PC-9 (cell line): Measurements from ENCODE around the gene CHCHD4.

ENCODE experiments used
- CTCF ChIP-seq: fragments of 200-600 bp; sonication (generic); conservative IDR thresholded peaks from 2 replicates; pipeline ENCODE4 v1.6.1; 2017; ENCODE audit warnings: mixed run types, antibody characterized with exemption, mild to moderate bottlenecking, moderate library complexity
- EZH2 ChIP-seq: fragments of 200-600 bp; sonication (generic); IDR thresholded peaks from 2 replicates; pipeline ENCODE4 v1.8.0; 2017; ENCODE audit warnings: antibody characterized with exemption, low read depth

DNA sequence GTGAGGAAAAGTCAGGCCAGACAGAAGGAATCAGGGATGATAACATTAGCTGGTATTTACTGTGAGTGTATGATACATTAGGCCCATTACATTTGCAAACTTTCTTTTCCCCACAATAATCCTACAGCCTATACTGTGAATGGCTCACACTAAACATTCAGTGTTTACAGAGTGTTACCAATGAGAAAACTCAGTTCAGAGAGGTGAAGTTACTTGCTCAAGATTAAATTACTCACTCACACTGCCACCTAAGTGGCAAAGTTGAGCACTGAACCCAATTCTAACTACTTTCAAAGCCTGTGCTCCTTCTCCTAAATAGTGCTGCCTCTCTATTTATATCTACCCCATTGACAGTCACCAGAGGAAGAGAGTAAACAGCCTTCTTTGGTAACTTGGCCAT, 45.2 kb upstream of the CHCHD4 start:
- TF ChIP-seq CTCF (no peak), EZH2 (no peak)
